Panc1 (cell line): ENCODE results near the gene XAF1.

Source experiments
- POLR2AphosphoS5 ChIP-seq: IDR thresholded peaks from 2 replicates; pipeline ENCODE4 v1.6.1; 2012; ENCODE audit warnings: mild to moderate bottlenecking, low read depth, low read length, moderate library complexity
- SIN3A ChIP-seq: IDR thresholded peaks from 2 replicates; pipeline ENCODE4 v1.6.1; 2012; ENCODE audit warnings: low read depth, mild to moderate bottlenecking, low read length, moderate library complexity, borderline replicate concordance; ENCODE audit not compliant: insufficient read depth
- TCF7L2 ChIP-seq: IDR thresholded peaks from 2 replicates; pipeline ENCODE4 v1.6.1; 2011; ENCODE audit warnings: mild to moderate bottlenecking, low read depth, low read length, inconsistent platforms
- TF ChIP-seq, protein P1 (sequence below): fragments of 450-650 bp; IDR thresholded peaks from 2 replicates; pipeline ENCODE4 v1.5.1; 2017; ENCODE audit warnings: mild to moderate bottlenecking
- TF ChIP-seq, protein P2 (sequence below), 2 experiments: IDR thresholded peaks; 2 replicates each; pipeline ENCODE4 v1.6.1; 2011 to 2012; ENCODE audit warnings: low read depth in 2 of 2, control low read depth in 1 of 2, low read length in 1 of 2, mild to moderate bottlenecking in 1 of 2, moderate library complexity in 1 of 2; ENCODE audit not compliant: insufficient read depth in 1 of 2

DNA sequence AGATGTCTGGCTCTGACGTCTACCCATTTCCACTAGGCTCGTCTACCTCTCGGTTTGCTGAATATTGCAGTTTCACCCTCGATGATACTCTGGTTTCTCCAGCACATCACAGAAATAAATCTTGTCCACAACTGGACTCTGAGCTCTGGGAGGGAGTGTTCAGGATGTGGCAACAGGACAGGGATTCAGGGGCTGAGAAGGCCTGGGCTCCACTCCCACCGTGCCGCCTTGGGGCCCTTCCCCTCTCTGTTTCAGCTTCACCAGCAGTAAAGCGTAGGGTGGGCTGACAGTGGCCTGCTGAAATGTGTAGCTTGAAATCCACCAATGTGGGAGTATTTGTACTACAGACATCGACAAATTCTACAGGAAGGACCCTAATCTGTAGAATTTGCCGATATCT is 55.7 kb downstream of the XAF1 start:
- TF ChIP-seq, protein P1, sequence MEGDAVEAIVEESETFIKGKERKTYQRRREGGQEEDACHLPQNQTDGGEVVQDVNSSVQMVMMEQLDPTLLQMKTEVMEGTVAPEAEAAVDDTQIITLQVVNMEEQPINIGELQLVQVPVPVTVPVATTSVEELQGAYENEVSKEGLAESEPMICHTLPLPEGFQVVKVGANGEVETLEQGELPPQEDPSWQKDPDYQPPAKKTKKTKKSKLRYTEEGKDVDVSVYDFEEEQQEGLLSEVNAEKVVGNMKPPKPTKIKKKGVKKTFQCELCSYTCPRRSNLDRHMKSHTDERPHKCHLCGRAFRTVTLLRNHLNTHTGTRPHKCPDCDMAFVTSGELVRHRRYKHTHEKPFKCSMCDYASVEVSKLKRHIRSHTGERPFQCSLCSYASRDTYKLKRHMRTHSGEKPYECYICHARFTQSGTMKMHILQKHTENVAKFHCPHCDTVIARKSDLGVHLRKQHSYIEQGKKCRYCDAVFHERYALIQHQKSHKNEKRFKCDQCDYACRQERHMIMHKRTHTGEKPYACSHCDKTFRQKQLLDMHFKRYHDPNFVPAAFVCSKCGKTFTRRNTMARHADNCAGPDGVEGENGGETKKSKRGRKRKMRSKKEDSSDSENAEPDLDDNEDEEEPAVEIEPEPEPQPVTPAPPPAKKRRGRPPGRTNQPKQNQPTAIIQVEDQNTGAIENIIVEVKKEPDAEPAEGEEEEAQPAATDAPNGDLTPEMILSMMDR, result no peak
- TF ChIP-seq, protein P2, sequence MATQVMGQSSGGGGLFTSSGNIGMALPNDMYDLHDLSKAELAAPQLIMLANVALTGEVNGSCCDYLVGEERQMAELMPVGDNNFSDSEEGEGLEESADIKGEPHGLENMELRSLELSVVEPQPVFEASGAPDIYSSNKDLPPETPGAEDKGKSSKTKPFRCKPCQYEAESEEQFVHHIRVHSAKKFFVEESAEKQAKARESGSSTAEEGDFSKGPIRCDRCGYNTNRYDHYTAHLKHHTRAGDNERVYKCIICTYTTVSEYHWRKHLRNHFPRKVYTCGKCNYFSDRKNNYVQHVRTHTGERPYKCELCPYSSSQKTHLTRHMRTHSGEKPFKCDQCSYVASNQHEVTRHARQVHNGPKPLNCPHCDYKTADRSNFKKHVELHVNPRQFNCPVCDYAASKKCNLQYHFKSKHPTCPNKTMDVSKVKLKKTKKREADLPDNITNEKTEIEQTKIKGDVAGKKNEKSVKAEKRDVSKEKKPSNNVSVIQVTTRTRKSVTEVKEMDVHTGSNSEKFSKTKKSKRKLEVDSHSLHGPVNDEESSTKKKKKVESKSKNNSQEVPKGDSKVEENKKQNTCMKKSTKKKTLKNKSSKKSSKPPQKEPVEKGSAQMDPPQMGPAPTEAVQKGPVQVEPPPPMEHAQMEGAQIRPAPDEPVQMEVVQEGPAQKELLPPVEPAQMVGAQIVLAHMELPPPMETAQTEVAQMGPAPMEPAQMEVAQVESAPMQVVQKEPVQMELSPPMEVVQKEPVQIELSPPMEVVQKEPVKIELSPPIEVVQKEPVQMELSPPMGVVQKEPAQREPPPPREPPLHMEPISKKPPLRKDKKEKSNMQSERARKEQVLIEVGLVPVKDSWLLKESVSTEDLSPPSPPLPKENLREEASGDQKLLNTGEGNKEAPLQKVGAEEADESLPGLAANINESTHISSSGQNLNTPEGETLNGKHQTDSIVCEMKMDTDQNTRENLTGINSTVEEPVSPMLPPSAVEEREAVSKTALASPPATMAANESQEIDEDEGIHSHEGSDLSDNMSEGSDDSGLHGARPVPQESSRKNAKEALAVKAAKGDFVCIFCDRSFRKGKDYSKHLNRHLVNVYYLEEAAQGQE (IDR thresholded peaks at IDR 0.05; ENCODE audit: insufficient read depth in 1 of 2, low read depth in 2 of 2, low read length in 1 of 2), result no peak
- no peak for TF ChIP-seq TCF7L2
- no peak for TF ChIP-seq POLR2AphosphoS5
- no peak for TF ChIP-seq SIN3A
